WERI-Rb-1 (cell line): Measurements from ENCODE around the gene SPAG6.

Source experiments
- DNase-seq: peaks from one replicate; pipeline ENCODE4 v3.0.0-alpha.2; 2020
- H3K27ac ChIP-seq: fragments of 250-450 bp; sonication (Bioruptor Pico); 2 replicates; pipeline ENCODE4 v1.5.1; 2020; ENCODE audit warnings: mild to moderate bottlenecking, moderate library complexity
- H3K27me3 ChIP-seq: fragments of 250-450 bp; sonication (Bioruptor Pico); 2 replicates; pipeline ENCODE4 v1.5.1; 2021; ENCODE audit warnings: mild to moderate bottlenecking, low read depth, moderate library complexity; ENCODE audit not compliant: insufficient read depth, severe bottlenecking
- H3K36me3 ChIP-seq: fragments of 250-450 bp; sonication (Bioruptor Pico); 2 replicates; pipeline ENCODE4 v1.5.1; 2020; ENCODE audit warnings: mild to moderate bottlenecking, moderate library complexity
- H3K4me3 ChIP-seq: 2 replicates; pipeline ENCODE4 v1.5.1; 2011; ENCODE audit warnings: low read depth, mild to moderate bottlenecking, control low read depth, low read length
- H3K9me3 ChIP-seq: fragments of 250-450 bp; sonication (Bioruptor Pico); 2 replicates; pipeline ENCODE4 v1.5.1; 2021; ENCODE audit warnings: mild to moderate bottlenecking, moderate library complexity; ENCODE audit not compliant: severe bottlenecking
- CTCF ChIP-seq: IDR thresholded peaks from 2 replicates; pipeline ENCODE4 v1.5.1; 2011; ENCODE audit warnings: low read depth, mild to moderate bottlenecking, control low read depth, inconsistent platforms, low read length

The SPAG6 gene

DNA sequence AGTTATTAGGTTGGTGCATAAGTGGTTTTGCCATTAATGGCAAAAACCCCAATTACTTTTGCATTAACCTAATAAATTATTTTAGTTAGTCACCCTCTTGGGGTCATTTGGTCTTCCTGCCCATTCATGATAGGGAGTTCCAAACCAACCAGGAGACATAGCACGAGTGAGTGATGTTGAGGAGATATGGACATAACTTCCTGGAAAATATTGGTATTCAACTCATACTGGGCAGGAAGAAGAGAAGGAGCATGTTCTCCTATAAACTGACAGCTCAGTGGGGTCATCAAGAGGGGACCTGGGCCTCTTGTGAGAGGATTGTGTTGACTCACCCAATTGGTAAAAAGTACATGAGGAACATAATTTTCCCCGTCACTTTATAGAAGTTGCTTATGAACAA lies 23.7 kb downstream of the SPAG6 start:
- no peaks in the 10 kb centered on the region for H3K27me3 ChIP-seq
- H3K9me3 ChIP-seq: no peaks in the 10 kb centered on the region
- no peak overlapping the region for H3K27ac ChIP-seq
- H3K36me3 ChIP-seq: no peaks in the 10 kb centered on the region
- H3K4me3 ChIP-seq: no peak overlapping the region
- TF ChIP-seq CTCF: no peak
- no peak for DNase-seq

DNA sequence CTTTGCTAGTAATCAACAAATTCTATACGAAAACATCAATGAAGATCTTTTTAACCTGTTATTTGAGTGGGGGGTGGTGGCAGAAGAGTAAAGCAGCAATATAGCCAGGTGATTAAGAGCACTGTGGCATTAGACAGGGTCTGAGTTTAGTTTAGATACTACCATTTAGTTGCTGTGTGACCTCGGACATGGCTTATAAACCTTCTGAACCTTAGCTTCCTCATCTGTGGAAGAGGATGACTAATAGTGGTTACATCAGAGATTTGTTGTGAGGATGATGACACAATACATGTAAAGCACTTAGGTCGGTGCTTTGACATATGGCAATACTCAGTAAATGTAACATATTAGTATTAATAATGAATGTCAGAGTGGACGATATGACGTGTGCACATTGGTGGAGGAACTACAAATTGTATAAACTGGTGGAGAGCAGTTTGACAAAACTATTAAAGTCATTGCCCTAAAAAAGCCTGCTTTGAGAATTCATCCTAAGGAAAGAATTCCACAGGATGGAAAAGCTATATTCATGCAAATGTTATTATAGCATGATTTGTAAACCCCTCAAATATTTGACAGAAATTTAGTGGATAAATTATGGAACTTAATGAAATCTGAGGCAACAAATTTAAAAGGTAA lies 24.3 kb downstream of the SPAG6 start:
- H3K27ac ChIP-seq: no peak overlapping the region

GRCh38 chr10:22370320-22370719 lies 25.0 kb downstream of the SPAG6 start:
- no peak for DNase-seq
- H3K36me3 ChIP-seq: no peaks in the 10 kb centered on the region
- no peaks in the 10 kb centered on the region for H3K27me3 ChIP-seq
- H3K27ac ChIP-seq: no peak overlapping the region
- H3K4me3 ChIP-seq: no peak overlapping the region
- no peak for TF ChIP-seq CTCF
- H3K9me3 ChIP-seq: no peaks in the 10 kb centered on the region

More for the DNA sequence above, 24.3 kb downstream of the SPAG6 start:
- Histone ChIP-seq H3K36me3 (no peaks in the 10 kb centered on the region), H3K27me3 (no peaks in the 10 kb centered on the region), H3K9me3 (no peaks in the 10 kb centered on the region), H3K4me3 (no peak overlapping the region)
- TF ChIP-seq CTCF: no peak
- no peak for DNase-seq

DNA sequence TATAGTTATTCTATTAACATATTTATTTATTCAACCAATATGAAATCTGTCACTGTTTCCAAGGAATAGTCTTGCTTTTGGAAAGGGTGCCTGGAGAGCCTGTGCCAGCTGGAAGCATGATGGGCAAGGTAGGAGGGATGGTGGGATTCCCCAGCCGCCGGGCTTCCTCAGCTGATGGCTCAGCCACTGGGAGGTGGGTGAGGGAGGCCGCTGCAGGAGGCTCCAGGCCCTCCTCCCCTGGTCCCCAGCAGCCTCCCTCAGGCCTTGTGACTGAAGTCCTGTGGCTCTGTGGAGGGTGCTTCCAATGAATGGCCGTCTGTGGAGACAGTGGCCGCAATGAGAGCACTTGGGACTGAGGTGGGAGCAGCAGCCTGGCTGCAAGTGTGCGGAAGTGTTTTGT lies 27.0 kb downstream of the SPAG6 start:
- no peak for DNase-seq
- no peak for TF ChIP-seq CTCF
- no peak overlapping the region for H3K27ac ChIP-seq
- no peak overlapping the region for H3K4me3 ChIP-seq
- H3K36me3 ChIP-seq: no peaks in the 10 kb centered on the region
- H3K27me3 ChIP-seq: no peaks in the 10 kb centered on the region
- H3K9me3 ChIP-seq: no peaks in the 10 kb centered on the region

DNA sequence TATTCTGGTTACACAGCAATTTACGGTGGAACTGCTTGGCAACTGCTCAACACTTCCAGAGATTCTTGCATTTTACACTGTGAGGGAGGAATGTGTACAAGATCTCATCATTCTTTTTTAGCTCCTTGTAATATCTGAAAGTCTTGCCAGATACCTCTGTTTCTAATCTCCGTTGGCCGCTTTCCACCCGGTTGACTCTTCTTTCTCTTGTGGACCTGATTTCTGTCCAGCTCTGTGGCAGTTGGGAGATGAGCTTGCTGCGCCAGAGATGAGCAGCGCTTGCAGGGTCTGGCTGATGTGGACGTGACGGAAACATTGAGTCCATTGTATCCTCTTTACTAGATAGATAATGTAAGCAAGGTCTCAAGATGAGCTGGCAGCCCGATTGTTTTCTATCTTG lies 27.6 kb downstream of the SPAG6 start:
- TF ChIP-seq CTCF: no peak

DNA sequence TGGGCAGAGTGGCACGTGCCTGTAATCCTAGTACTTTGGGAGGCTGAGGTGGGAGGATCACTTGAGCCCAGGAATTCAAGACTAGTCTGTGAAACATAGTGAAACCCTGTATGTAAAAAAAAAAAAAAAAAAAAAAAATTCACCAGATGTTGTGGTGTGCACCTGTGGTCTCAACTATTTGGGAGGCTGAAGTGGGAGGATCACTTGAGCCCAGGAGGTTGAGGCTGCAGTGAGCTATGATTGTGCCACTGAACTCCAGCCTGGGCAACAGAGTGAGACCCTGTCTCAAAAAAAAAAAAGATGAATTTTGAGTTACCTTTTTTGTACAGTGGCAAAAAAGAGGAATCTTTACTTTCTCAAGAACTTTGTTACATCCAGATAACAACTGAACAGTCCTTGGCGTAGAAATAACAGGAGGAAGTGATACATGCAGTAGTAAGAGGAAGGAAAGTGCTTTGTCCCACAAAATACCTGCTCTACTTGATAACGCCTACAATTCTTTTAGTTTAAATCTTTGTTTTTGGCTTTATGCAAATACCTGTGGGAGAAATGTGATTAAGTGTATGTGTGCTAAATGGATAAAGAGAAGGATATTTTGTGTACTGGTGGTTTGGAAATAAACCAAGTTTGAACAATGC lies 29.3 kb downstream of the SPAG6 start:
- Histone ChIP-seq H3K27ac (no peak overlapping the region), H3K27me3 (no peaks in the 10 kb centered on the region), H3K9me3 (no peaks in the 10 kb centered on the region), H3K4me3 (no peak overlapping the region), H3K36me3 (no peaks in the 10 kb centered on the region)
- no peak for DNase-seq
- TF ChIP-seq CTCF: no peak

More for the DNA sequence above, 27.6 kb downstream of the SPAG6 start:
- no peak overlapping the region for H3K27ac ChIP-seq
- H3K9me3 ChIP-seq: no peaks in the 10 kb centered on the region
- no peak for DNase-seq
- H3K27me3 ChIP-seq: no peaks in the 10 kb centered on the region
- no peak overlapping the region for H3K4me3 ChIP-seq
- H3K36me3 ChIP-seq: no peaks in the 10 kb centered on the region
